Skin epidermis (tissue), 12 donors: ENCODE results near the gene DONSON.

ENCODE experiments used
- H3K27ac ChIP-seq, 21 experiments: fragments of 200-600 bp; sonication (generic) in 11 of 21; one replicate each; pipeline ENCODE4 v1.5.0; 2020; ENCODE audit warnings: mild to moderate bottlenecking in 3 of 21, inconsistent platforms in 2 of 21, moderate library complexity in 2 of 21
- H3K4me3 ChIP-seq, 7 experiments: fragments of 200-600 bp; sonication (generic) in 2 of 7; one replicate each; pipeline ENCODE4 v1.5.0; 2020; ENCODE audit warnings: inconsistent platforms in 2 of 7, mild to moderate bottlenecking in 2 of 7, moderate library complexity in 1 of 7

Gene DONSON

DNA sequence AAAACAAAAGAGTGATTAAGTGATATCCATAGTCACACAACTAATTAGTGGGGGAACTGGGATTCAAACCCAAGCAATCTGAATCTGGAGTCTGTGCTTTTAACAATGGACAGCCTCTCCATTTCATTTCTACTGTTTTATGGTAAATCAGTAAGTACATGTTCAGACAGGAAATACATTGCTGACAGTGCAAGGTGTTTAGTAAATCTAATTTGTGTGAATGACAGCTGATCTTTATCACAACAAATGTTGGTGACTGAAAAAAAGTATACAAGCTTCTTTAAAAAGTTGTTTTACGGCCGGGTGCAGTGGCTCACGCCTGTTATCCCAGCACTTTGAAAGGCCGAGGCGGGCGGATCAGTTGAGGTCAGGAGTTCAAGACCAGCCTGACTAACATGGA lies 20.6 kb downstream of the DONSON start:
- H3K27ac ChIP-seq, result no peak overlapping the region
- no peak overlapping the region for H3K4me3 ChIP-seq

DNA sequence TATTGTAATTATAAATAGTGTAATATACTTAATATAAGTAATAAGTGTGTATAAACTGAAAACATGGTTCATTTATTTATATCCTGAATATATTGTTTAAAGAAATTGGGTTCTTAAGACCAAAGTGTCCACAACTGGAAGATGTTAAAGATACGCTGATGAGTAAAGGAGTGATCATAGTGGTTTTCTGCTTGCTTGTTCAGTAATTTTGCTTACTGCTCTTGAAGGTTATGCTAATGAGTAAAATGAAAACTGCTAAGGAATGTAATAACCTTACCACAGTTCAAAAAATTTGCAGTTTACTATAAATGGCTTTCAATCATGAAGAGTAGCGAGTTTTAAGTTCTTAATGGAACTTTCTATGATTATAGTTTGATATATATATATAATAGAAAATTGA lies 22.0 kb downstream of the DONSON start:
- H3K4me3 ChIP-seq, result no peak overlapping the region
- no peak overlapping the region for H3K27ac ChIP-seq

GRCh38 chr21:33562389-33562788 lies 26.1 kb downstream of the DONSON start:
- Histone ChIP-seq H3K4me3 (no peak overlapping the region), H3K27ac (no peak overlapping the region)

DNA sequence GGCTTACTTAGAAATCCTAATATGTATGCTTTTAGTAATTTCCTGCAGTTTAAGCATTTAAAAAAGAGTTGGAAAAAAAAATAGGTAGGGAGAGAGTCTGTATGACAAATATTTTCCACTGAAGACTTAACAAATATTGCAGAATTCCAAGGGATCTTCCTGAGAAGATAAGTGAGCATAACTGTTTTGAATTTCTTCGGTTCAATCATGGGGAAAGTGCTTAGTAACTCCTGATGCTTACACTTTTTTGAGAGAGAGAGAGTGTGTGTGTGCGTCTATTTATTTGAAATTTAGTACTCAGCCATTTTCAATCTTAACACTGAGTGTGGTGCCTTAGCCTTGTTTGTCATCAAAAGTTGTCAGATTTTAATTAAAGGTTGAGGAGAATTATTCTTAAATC lies 27.1 kb downstream of the DONSON start:
- no peak overlapping the region for H3K27ac ChIP-seq
- no peak overlapping the region for H3K4me3 ChIP-seq

GRCh38 chr21:33560965-33561364 lies 27.5 kb downstream of the DONSON start:
- Histone ChIP-seq H3K27ac (no peak overlapping the region), H3K4me3 (no peak overlapping the region)

- Histone ChIP-seq H3K27ac (no peak overlapping the region), H3K4me3 (no peak overlapping the region)
Measured at GRCh38 chr21:33559813-33560212, 28.7 kb downstream of the DONSON start.

DNA sequence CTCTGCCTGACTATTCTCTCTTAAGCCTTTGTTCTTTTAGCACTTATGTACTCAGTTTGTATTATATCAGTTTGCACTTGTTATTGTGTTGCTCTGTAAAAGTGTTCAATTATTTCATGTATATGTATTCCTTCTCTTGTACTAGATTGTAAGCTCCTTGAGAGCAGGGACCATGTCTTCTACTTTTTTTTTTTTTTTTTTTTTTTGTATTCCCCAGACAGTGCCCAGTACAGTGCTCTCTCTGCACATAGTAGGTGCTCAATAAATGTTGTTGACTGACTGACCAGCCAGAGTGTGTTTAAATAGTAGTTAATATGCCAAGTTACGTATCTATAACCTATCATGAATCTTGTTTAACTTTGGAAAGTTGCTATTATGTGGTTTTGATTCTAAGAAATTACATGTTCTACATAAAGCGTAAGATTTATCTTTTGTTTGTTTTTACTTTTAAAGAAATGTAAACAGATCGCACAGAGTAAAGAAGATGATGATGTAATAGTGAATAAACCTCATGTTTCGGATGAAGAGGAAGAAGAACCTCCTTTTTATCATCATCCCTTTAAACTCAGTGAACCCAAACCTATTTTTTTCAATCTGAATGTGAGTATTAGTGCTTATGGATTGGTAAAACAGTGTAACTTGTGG lies 29.6 kb downstream of the DONSON start:
- H3K27ac ChIP-seq, result no peak overlapping the region
- no peak overlapping the region for H3K4me3 ChIP-seq

DNA sequence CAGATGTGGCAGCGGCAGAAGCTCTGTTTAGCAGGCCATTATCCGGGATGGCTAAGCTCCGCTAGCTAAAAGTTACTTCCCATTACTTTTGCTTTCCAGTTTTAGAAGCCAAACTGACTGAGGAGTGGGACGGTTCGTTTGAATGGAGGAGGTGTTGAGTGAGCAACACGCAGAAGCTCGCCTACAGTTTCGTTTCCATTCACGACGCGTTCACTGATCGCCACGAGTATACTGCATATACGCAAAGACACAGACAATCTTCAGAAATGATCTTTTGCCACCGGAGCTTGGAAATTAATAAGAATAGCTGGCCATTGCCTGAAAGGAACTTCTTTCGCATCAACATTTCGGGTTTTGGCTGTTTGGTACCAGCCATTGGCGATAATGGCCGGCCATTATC lies 31.0 kb downstream of the DONSON start:
- H3K4me3 ChIP-seq, result no peak overlapping the region
- H3K27ac ChIP-seq, result no peak overlapping the region

GRCh38 chr21:33554982-33555344 lies 33.5 kb downstream of the DONSON start:
- no peak overlapping the region for H3K27ac ChIP-seq
- no peak overlapping the region for H3K4me3 ChIP-seq

DNA sequence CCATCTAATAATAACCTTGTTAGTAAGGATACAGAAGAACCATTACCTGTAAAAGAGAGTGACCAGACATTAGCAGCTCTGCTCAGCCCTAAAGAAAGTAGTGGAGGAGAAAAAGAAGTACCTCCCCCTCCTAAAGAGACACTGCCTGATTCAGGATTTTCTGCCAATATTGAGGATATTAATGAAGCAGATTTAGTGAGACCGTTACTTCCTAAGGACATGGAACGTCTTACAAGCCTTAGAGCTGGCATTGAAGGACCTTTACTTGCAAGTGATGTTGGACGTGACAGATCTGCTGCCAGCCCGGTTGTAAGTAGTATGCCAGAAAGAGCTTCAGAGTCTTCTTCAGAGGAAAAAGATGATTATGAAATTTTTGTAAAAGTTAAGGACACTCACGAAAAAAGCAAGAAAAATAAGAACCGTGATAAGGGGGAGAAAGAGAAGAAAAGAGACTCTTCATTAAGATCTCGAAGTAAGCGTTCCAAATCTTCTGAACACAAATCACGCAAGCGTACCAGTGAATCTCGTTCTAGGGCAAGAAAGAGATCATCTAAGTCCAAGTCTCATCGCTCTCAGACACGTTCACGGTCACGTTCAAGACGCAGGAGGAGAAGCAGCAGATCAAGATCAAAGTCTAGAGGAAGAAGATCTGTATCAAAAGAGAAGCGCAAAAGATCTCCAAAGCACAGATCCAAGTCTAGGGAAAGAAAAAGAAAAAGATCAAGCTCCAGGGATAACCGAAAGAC lies 34.1 kb downstream of the DONSON start:
- Histone ChIP-seq H3K4me3 (no peak overlapping the region), H3K27ac (no peak overlapping the region)

GRCh38 chr21:33552999-33553598 lies 35.4 kb downstream of the DONSON start:
- no peak overlapping the region for H3K4me3 ChIP-seq
- H3K27ac ChIP-seq, result no peak overlapping the region

GRCh38 chr21:33552093-33552998 lies 36.1 kb downstream of the DONSON start:
- H3K4me3 ChIP-seq, result no peak overlapping the region
- H3K27ac ChIP-seq, result no peak overlapping the region

GRCh38 chr21:33551664-33552063 lies 36.8 kb downstream of the DONSON start:
- H3K4me3 ChIP-seq, result no peak overlapping the region
- H3K27ac ChIP-seq, result no peak overlapping the region

DNA sequence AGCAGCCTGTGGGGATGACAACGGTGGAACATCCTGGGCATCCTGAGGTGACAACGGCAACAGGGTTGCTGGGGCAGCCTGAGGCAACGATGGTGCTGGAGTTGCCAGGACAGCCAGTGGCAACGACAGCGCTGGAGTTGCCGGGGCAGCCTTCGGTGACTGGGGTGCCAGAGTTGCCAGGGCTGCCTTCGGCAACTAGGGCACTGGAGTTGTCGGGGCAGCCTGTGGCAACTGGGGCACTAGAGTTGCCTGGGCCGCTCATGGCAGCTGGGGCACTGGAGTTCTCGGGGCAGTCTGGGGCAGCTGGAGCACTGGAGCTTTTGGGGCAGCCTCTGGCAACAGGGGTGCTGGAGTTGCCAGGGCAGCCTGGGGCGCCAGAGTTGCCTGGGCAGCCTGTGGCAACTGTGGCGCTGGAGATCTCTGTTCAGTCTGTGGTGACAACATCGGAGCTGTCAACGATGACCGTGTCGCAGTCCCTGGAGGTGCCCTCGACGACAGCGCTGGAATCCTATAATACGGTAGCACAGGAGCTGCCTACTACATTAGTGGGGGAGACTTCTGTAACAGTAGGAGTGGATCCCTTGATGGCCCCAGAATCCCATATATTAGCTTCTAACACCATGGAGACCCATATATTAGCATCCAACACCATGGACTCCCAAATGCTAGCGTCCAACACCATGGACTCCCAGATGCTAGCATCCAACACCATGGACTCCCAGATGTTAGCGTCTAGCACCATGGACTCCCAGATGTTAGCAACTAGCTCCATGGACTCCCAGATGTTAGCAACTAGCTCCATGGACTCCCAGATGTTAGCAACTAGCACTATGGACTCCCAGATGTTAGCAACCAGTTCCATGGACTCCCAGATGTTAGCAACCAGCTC lies 37.5 kb downstream of the DONSON start:
- Histone ChIP-seq H3K4me3 (no peak overlapping the region), H3K27ac (no peak overlapping the region)

GRCh38 chr21:33549848-33550771 lies 38.4 kb downstream of the DONSON start:
- Histone ChIP-seq H3K27ac (no peak overlapping the region), H3K4me3 (no peak overlapping the region)

- no peak overlapping the region for H3K4me3 ChIP-seq
- H3K27ac ChIP-seq, result no peak overlapping the region
Measured at GRCh38 chr21:33546086-33546485, 42.4 kb downstream of the DONSON start.

- H3K27ac ChIP-seq, result peak overlapping the region in 5 of 21 experiments; percentile 99 to 100 (median 99)
Measured at GRCh38 chr21:33544451-33545195, 43.9 kb downstream of the DONSON start.

More at GRCh38 chr21:33544451-33545195, 43.9 kb downstream of the DONSON start:
- peak overlapping the region; percentile 59 to 86 (median 81) for H3K4me3 ChIP-seq
